Keratinocyte (primary cell): ENCODE measurements around the gene PLEKHO2. TPM values are rescaled to one million over a fixed set of nuclear protein-coding genes. Genes with fewer than 3 reads are reported as not detected.

ENCODE experiments used
- DNase-seq: peaks from one replicate; pipeline ENCODE4 v3.0.0-alpha.2; 2011; ENCODE audit warnings: low read depth, missing footprints, low spot score
- FAIRE-seq: peaks from 2 replicates; lab custom pipeline; 2011; peaks lifted over from hg19 to GRCh38; lab: Jason Lieb, UNC
- H2AFZ ChIP-seq: 2 replicates; pipeline ENCODE4 v1.6.0; 2012; ENCODE audit warnings: low read length, control low read depth, inconsistent platforms; ENCODE audit not compliant: control insufficient read depth
- H3K27ac ChIP-seq: 2 replicates; pipeline ENCODE4 v1.5.1; 2011; ENCODE audit warnings: low read length; ENCODE audit not compliant: control insufficient read depth, insufficient read depth
- H3K27me3 ChIP-seq: 3 replicates; pipeline ENCODE4 v1.6.0; 2011; ENCODE audit warnings: low read length; ENCODE audit not compliant: control insufficient read depth, insufficient read depth; ENCODE audit errors: extremely low read depth
- H3K36me3 ChIP-seq, 2 experiments: 2 replicates in 1 of 2; 3 replicates in 1 of 2; pipeline ENCODE4 v1.5.1; 2011; ENCODE audit warnings: low read length in 2 of 2, mild to moderate bottlenecking in 1 of 2; ENCODE audit not compliant: control insufficient read depth in 2 of 2, insufficient read depth in 2 of 2; ENCODE audit errors: extremely low read depth in 1 of 2
- H3K4me1 ChIP-seq: 3 replicates; pipeline ENCODE4 v1.5.1; 2011; ENCODE audit warnings: low read length; ENCODE audit not compliant: control insufficient read depth, insufficient read depth; ENCODE audit errors: extremely low read depth
- H3K4me2 ChIP-seq: 3 replicates; pipeline ENCODE4 v1.6.0; 2011; ENCODE audit warnings: low read depth, low read length; ENCODE audit not compliant: control insufficient read depth, insufficient read depth; ENCODE audit errors: extremely low read depth
- H3K4me3 ChIP-seq, 3 experiments: fragments of 200-600 bp in 1 of 3; sonication (generic) in 1 of 3; 2 replicates in 2 of 3; 3 replicates in 1 of 3; pipeline ENCODE4 v1.5.1; 2011 to 2016; ENCODE audit warnings: low read length in 3 of 3, mild to moderate bottlenecking in 3 of 3, control low read depth in 2 of 3, inconsistent platforms in 1 of 3, low read depth in 1 of 3, mixed read lengths in 1 of 3, mixed run types in 1 of 3, moderate library complexity in 1 of 3; ENCODE audit not compliant: control insufficient read depth in 2 of 3, insufficient read depth in 2 of 3; ENCODE audit errors: extremely low read depth in 1 of 3
- H3K79me2 ChIP-seq: 2 replicates; pipeline ENCODE4 v1.6.0; 2012; ENCODE audit warnings: low read length; ENCODE audit not compliant: control insufficient read depth, insufficient read depth
- H3K9ac ChIP-seq: 3 replicates; pipeline ENCODE4 v1.6.0; 2011; ENCODE audit warnings: low read length; ENCODE audit not compliant: control insufficient read depth, insufficient read depth; ENCODE audit errors: extremely low read depth
- H3K9me1 ChIP-seq: 3 replicates; pipeline ENCODE4 v1.6.0; 2011; ENCODE audit warnings: low read length; ENCODE audit not compliant: control insufficient read depth, insufficient read depth; ENCODE audit errors: extremely low read depth
- H3K9me3 ChIP-seq: 2 replicates; pipeline ENCODE4 v1.5.1; 2012; ENCODE audit warnings: low read depth, low read length; ENCODE audit not compliant: control insufficient read depth
- H4K20me1 ChIP-seq: 3 replicates; pipeline ENCODE4 v1.6.0; 2011; ENCODE audit warnings: low read length; ENCODE audit not compliant: control insufficient read depth, insufficient read depth; ENCODE audit errors: extremely low read depth
- CTCF ChIP-seq, 3 experiments: IDR thresholded peaks in 1 of 3; conservative IDR thresholded peaks in 1 of 3; optimal IDR thresholded peaks in 1 of 3; 2 replicates in 2 of 3; 3 replicates in 1 of 3; pipeline versions ENCODE3 to v1.5.1; 2011; ENCODE audit warnings: low read length in 3 of 3, mild to moderate bottlenecking in 3 of 3, moderate library complexity in 2 of 3, control low read depth in 1 of 3, inconsistent platforms in 1 of 3; ENCODE audit not compliant: insufficient read depth in 2 of 3; ENCODE audit errors: extremely low read depth in 1 of 3
- EZH2 ChIP-seq: IDR thresholded peaks from one replicate; pipeline ENCODE4 v1.6.1; 2012; ENCODE audit warnings: inconsistent platforms, mild to moderate bottlenecking, low read length, moderate library complexity
- dilution Hi-C: fragments of 300-500 bp; cut with MboI; formaldehyde crosslinking; loops from one replicate; pipeline ENCODE4 v1.7.0; 2020; ENCODE audit warnings: low sequenced_read_pairs; ENCODE audit not compliant: extremely low pct_ligation_motif_present
- polyA plus RNA-seq, 5 experiments: library from polyadenylated mRNA; depleted of rRNA in 3 of 5; stranded (reverse) in 3 of 5; stranded (forward) in 1 of 5; unstranded in 1 of 5; fragments of >200 nt; gene quantifications; 1 replicate in 1 of 5; 2 replicates in 3 of 5; 3 replicates in 1 of 5; pipeline versions ENCODE4 v1.2.1 to v1.2.3, GENCODE V29; 2011 to 2012; ENCODE audit warnings: missing spikeins in 2 of 5, low read depth in 1 of 5, low replicate concordance in 1 of 5

PLEKHO2 gene
- polyA plus RNA-seq, 1 donor (not counting 4 experiments of a cell fraction or from before 2014, with no cell fraction given): 8.8 TPM

DNA sequence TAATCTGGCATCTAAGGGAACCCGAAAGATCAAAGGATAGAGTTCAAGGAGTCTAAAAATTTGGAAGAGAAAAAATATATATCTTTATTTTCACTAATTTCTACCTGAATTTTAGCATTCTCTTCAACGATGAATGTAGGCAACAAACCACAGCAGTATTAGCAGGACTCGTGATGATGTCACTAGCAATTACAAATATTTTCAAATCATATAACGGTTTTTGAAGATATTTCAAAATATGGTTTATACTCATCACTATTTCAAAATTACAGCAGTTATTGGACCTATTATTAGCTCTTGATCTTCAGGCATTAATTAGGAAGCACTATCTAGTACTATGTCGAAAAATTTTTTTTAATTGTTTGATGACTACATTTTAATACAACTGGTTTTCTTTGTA lies 43.0 kb downstream of the PLEKHO2 start:
- no peaks in the 10 kb centered on the region for H4K20me1 ChIP-seq
- peak overlapping the region; percentile 97 for H3K27ac ChIP-seq
- H3K36me3 ChIP-seq: no peaks in the 10 kb centered on the region
- H3K79me2 ChIP-seq: no peaks in the 10 kb centered on the region
- no peak overlapping the region for H3K4me2 ChIP-seq
- TF ChIP-seq CTCF (optimal IDR thresholded peaks at IDR 0.05 in 1 of 3, IDR thresholded peaks at IDR 0.05 in 1 of 3, conservative IDR thresholded peaks at IDR 0.05 in 1 of 3; ENCODE audit: extremely low read depth in 1 of 3, insufficient read depth in 2 of 3, low read length in 3 of 3) (no peak), EZH2 (no peak)
- H3K4me3 ChIP-seq: no peak overlapping the region
- H3K27me3 ChIP-seq: no peaks in the 10 kb centered on the region
- H3K9me3 ChIP-seq: no peaks in the 10 kb centered on the region
- no peak for DNase-seq
- peaks cover 30% of the 10 kb centered on the region for H3K4me1 ChIP-seq
- dilution Hi-C loops: no loop called here
- FAIRE-seq: no peak
- H3K9me1 ChIP-seq: no peaks in the 10 kb centered on the region
- no peak overlapping the region for H3K9ac ChIP-seq
- H2AFZ ChIP-seq: no peak overlapping the region

DNA sequence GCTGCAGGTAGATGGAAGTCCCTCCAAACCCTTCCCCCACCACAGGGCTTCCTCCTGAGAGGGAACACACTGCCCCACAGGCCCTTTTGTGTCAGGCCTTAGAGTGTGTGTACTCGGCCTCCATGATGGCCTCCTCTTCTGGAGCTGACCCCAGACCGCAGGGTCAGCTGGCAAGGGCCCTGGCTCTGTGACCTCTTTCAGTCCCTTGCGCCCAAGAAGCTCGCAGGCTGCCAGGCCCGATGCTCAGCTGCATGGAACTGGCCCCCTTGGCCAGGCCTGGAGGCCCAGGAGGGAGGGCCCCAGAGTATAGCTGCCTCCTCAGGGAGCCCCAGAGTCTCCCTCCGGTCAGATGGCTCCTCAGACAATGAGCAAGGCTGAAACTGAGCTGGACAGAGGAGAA lies 46.6 kb downstream of the PLEKHO2 start:
- H3K9ac ChIP-seq: no peak overlapping the region
- H3K4me1 ChIP-seq: peaks cover 15% of the 10 kb centered on the region
- dilution Hi-C loops: no loop called here
- no peaks in the 10 kb centered on the region for H3K79me2 ChIP-seq
- H3K9me3 ChIP-seq: no peaks in the 10 kb centered on the region
- no peak for FAIRE-seq
- H3K36me3 ChIP-seq: no peaks in the 10 kb centered on the region
- H3K27ac ChIP-seq: no peak overlapping the region
- H3K9me1 ChIP-seq: no peaks in the 10 kb centered on the region
- H4K20me1 ChIP-seq: no peaks in the 10 kb centered on the region
- no peak overlapping the region for H2AFZ ChIP-seq
- H3K4me2 ChIP-seq: no peak overlapping the region
- DNase-seq: no peak
- H3K4me3 ChIP-seq: no peak overlapping the region
- TF ChIP-seq EZH2 (no peak), CTCF (optimal IDR thresholded peaks at IDR 0.05 in 1 of 3, IDR thresholded peaks at IDR 0.05 in 1 of 3, conservative IDR thresholded peaks at IDR 0.05 in 1 of 3; ENCODE audit: extremely low read depth in 1 of 3, insufficient read depth in 2 of 3, low read length in 3 of 3) (no peak)
- H3K27me3 ChIP-seq: no peaks in the 10 kb centered on the region
